SH-SY5Y (cell line): Measurements from ENCODE around the gene LSAMP.

Source experiments
- GATA2 ChIP-seq: IDR thresholded peaks from 2 replicates; pipeline ENCODE4 v1.6.1; 2011; ENCODE audit warnings: mild to moderate bottlenecking, low read depth, low read length
- GATA3 ChIP-seq: IDR thresholded peaks from 2 replicates; pipeline ENCODE4 v1.6.1; 2011; ENCODE audit warnings: low read depth, mild to moderate bottlenecking, low read length, moderate library complexity

DNA sequence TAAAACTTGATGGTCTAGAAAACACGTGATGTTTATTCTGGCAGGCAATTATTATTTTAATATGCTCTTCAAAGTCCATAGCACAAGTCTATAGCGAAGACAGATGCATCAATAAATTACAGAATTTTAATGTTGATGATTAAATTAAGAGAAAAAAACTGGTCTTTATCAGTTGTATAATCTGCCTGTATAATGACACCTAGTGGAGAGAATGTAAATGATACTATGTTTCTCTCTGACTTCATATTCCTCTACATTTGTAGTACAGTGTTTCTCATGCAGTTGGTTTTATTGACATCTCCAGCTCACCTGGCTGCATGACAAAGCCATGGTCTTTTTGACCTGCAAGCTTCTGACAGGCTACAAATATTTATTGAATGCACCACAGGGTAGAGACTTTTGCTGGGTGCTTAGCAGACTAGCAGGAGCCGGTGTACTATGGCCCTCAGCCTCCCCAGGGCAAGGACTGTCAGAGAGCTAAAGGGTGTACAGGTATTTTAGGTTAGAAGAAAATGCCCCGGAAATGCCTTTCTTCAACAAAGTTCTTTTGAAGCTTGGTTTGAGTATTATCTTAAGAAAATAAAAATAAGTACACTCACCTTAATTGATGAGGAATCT, 532.1 kb downstream of the LSAMP start:
- TF ChIP-seq GATA3, result peak; percentile 43; the same call in 1 of the 2 replicates
- TF ChIP-seq GATA2, result 0 out of 2 replicates have a peak, but pooled peaks have one; percentile 9
